ENCODE data around the gene FOXP1.

FOXP1 gene

GRCh38 chr3:71083726-71084131, 499.8 kb downstream of the FOXP1 start:
- no peak for DNase-seq

- DNase-seq: no peak
These were observed 500.7 kb downstream of the FOXP1 start for GRCh38 chr3:71082833-71083232.

DNA sequence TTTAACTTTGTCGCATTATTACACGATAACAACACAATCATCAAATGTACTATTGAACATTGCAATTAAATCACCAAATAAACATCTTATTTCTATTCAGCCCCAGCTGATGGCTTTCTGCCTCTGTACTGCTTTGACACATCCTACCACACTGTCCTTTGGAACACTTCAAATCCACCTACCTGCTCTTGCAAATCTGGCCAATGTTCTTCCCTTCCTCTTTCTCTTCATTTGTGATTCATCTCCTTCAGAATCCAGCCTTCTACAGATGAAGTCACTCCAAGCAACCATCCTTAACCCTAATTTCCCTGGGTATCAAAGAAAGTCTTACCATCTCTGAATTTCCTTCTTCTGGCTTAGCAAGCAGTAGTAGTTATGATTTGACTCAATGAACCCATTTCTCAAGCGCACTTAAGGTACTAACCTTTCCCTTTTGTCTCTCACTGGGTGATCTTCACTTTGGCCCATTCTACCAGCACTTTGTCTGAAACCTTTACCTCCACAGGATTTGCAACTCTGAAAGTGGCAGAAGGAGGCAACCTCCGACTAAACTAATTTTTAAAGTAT, 502.9 kb downstream of the FOXP1 start:
- no peak for DNase-seq

GRCh38 chr3:71078723-71079525, 504.6 kb downstream of the FOXP1 start:
- no peak for DNase-seq

GRCh38 chr3:71078199-71078598, 505.3 kb downstream of the FOXP1 start:
- no peak for DNase-seq

DNA sequence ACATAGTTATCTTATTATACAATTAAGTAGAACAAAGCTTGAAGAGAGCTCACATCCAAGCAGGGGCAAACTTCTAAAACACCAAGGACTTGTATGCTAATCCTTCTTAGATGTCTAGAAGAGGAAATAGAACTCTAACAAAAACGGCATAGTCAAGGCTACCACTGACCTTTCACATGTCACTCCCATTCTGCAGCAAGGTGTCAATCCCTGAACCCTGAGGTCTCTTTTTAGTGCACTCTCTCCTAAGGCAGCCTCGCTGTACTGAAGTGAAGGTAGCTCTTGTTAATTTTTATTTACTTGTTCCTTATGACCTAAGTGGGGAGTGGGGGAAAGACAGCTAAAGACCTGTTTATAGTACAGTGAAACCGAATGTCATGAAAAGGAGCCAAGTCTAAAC, 506.5 kb downstream of the FOXP1 start:
- no peak for DNase-seq

DNA sequence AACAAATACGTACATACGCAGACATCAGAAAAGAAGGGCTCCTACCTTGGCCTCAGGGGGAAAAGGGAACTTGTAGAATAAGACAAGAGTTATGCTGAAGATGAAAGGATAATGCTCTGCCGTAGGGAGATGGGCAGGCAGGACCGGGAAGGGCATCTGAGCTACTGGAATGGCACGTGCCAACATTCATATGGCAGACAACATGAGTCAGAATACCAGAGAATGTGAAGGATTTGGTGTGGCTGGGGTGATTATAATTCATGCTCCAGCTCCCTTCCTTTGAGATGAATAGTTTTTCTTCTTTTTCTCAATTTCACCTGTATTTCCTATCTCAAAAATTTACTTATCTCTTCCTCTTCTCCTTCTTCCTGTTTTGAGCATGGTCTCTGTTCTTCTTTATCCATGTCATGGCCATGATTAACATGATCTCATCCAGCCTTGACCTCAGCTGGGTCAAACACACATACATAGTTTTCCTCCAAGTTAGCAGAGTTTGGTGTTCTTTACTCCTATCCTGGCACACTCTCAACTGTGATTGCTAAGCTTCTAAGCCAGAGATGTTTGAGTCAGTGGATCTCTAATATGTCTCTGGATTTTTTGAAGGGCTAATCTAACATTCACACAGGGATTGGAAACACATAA, 507.0 kb downstream of the FOXP1 start:
- DNase-seq: no peak

DNA sequence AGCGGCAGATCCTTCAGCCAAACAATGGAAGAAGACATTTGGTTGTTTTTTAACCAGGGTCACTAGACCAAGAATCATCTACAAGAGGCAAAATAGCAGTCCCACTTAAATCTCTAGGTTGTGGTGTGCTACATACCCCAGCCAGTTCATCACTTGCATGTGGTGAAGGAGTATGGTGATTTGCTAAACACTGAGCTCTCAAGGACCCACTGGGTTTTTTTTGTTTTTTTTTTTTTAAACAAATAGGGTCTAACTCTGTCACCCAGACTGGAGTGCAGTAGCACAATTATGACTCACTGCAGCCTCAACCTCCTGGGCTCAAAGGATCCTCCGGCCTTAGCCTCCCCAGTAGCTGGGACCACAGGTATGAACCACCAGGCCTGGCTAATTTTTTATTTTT, 508.0 kb downstream of the FOXP1 start:
- no peak for DNase-seq

DNA sequence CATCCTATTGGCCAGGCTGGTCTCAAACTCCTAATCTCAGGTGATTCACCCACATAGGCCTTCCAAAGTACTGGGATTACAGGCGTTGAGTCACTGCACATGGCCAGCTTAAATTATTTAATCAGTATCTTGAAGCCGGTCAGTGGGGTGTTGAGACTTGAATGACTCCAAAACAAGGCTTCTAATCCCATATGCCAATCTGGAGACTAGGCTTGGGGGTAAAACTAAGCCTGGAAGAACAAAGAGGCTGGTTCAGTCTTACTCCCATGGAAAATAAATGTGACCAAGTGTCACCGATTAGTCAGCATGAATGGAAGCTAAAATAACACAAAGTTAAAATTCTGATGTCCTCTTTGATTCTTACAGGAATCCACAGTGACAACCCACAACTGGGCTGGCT, 509.1 kb downstream of the FOXP1 start:
- DNase-seq: no peak

DNA sequence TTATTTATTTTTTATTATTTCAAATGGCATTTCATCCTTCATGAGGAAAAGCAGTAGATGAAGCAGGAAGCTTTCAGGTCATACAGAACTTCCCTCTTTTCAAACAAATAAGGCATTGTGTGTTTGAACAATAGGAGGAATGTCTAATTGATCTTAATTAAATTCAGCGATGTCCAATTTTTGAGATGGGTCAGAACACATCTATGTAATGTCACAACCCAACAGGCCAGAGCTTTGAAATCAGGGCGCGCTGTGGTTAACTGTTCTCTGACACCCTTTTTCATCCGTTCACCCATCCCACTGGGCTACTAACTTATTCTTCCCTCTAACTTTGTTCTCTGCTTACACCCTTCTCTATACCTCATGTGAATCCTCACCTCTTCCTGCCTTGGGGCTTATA, 510.5 kb downstream of the FOXP1 start:
- no peak for DNase-seq

DNA sequence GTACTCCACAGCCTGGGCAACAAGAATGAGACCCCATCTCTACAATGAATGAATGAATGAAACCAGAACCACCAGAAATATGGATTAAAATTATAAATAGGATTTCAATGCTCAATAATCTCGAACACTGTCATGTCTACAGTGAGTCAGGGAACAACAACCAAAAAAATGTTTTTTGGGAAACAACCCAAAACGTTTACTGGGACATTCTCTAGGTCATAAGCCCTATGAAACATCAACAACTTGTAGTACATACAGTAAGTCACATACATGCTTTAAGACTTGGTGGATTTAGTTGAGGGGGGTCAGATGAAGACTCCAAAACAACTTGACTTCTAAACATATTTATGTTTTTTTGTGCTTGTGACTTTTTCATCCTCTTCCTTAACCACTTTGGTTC, 511.2 kb downstream of the FOXP1 start:
- no peak for DNase-seq

GRCh38 chr3:71070497-71071463, 512.7 kb downstream of the FOXP1 start:
- no peak for DNase-seq

GRCh38 chr3:71069797-71070196, 513.7 kb downstream of the FOXP1 start:
- no peak for DNase-seq

DNA sequence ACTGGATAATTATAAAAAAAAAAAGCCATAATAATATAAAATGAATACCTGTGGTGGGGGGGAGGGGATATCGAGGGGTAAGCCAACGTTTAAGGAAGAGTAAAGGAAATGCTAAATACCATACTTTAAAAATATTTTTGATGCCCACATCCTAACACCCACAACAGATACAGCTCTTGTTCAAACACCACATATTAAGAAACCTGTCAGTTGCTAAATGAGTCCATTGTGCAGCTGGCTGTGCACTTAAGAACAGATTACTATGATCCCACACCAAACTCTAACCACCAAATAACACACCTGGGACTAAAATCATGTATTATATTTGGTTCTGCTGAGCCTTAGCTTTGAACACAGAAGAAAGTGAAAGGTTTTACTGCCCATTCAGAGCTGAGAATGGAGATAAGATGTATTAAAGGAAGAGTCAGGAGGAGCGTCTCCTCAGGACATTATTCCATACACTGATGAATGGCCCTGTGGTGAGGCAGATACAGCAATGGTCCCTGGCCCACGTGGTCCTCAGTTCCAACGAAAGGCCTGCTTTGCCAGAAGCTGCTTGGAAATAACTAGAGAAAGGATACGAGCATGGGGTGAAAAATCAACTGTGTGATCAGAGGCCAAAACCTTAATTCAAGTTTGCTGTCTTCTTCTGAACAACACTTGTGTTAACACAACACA, 515.4 kb downstream of the FOXP1 start:
- no peak for DNase-seq

GRCh38 chr3:71066849-71067261, 516.7 kb downstream of the FOXP1 start:
- no peak for DNase-seq

GRCh38 chr3:71066356-71066755, 517.2 kb downstream of the FOXP1 start:
- DNase-seq: no peak

DNA sequence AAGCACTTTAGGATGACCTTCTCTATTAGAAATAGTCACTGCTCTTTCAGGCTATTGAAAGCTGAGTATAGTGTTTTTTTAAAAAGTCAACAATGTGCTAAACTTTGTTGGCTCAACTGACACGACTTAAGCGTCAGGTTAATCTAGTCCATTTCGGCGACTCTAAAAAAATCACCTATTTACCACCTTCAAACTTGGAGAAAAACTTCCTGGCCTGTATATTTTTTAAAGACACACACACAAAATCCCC, 517.8 kb downstream of the FOXP1 start:
- DNase-seq: no peak

- DNase-seq: peak; percentile 17
These were observed 518.4 kb downstream of the FOXP1 start for GRCh38 chr3:71064956-71065763.

DNA sequence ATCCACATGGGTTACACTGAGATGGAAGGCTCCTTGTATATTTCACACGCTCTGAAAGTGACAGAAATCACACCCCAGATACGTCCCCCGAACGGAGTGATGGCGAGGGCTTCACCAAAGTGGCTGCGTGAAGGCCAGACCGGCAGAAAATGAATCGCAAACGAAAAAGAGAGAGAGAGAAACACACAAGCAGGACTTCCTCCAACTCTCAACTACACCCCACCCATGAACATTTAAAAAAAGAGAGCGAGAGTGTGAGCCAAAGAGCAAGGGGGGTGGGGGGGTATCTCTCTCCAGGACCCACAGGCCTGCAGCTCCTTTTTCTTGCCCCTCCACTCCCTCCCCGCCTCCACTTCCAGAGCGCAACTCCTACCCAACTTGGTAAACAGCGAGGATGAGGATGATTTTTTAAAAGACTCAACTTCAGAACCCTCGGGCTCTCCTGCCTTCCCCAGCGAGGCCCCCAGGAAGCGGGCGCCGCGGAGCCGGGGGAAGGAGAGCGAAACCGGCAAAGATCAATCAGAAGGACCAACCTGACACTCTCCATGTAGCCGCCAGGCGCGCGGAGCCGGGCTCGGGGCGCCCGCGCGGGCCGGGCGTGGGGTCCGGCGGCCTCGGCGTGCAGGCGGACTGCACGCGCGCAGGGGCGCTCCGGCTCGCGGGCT, 519.1 kb downstream of the FOXP1 start:
- no peak for DNase-seq

- DNase-seq: no peak
These were observed 519.7 kb downstream of the FOXP1 start for GRCh38 chr3:71063773-71064290.

All from cortex of kidney (tissue), 1 donor.